ENCODE measurements around the gene MAD2L1BP. TPM values are rescaled to one million over a fixed set of nuclear protein-coding genes. Genes with fewer than 3 reads are reported as not detected.

Gene MAD2L1BP
- total RNA-seq, 3 donors from 2014 or later (not counting 1 experiment from before 2014, with no cell fraction given): 29.9 to 43.3 (median 38.3) TPM

DNA sequence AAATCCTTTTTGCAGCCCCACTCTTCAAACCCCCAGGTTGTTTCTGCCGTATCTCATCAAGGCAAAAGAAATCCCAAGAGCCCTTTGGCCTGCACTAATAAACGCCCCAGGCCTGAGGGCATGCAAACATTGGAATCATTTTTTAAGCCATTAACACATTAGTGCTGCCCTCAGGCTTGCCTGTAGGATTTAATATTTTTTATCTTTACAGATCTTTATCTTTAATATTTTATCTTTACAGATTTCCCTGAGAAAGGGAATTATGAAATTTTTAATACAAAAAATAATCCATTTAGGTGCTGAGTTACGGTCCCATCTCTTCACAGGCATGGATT, 21.3 kb upstream of the MAD2L1BP start:
- H3K4me1 Mint-ChIP-seq: peaks cover 0 to 5% of the 10 kb centered on the region in 2 donors
- no peak for ATAC-seq
- 85% methylated on average over 2 of the region's 3 CpGs for WGBS (ENCODE audit: insufficient coverage)

DNA sequence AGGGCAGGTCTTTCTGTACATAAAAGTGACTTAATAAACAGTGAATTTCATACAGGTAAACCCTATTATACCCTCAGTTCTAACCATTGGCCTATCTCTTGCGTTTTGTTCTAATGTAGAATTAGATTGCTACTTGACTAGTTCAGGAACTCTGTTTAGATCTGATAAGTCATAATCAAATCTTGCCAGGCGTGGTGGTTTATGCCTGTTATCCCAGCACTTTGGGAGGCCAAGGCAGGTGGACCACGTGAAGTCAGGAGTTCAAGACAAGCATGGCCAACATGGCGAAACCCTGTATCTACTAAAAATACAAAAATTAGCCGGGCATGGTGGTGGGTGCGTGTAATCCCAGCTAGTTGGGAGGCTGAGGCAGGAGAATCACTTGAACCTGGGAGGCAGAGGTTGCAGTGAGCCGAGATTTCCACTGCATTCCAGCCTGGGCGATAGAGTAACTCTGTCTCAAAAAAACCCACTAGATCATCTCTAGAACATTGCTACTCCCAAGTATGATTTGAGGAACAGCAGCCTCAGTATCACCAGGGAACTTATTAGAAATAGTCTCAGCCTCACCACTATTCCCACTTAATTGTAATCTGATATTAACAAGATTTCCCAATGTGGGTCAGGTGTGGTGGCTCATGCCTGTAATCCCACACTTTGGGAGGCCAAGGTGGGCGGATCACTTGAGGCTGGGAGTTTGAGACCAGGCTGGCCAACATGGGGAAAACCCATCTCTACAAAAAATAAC, 18.7 kb upstream of the MAD2L1BP start:
- WGBS (ENCODE audit: insufficient coverage): 95% methylated on average over 8 of the region's 9 CpGs
- Histone ChIP-seq H3K9me3 (ENCODE audit: control insufficient read depth, insufficient read depth, low read length) (no peaks in the 10 kb centered on the region), H3K4me3 (ENCODE audit: low read length) (no peak overlapping the region), H3K27me3 (ENCODE audit: control insufficient read depth, insufficient read depth, low read length) (no peaks in the 10 kb centered on the region), H3K27ac (ENCODE audit: low read length) (no peak overlapping the region), H3K36me3 (ENCODE audit: control insufficient read depth, insufficient read depth, low read length) (peaks cover 43% of the 10 kb centered on the region), H3K4me1 (ENCODE audit: control insufficient read depth, insufficient read depth, low read length) (no peaks in the 10 kb centered on the region)
- Mint-ChIP-seq H3K4me1 (peaks cover 0 to 5% of the 10 kb centered on the region in 2 donors), H3K4me3 (no peak overlapping the region), H3K9me3 (no peaks in the 10 kb centered on the region), H3K27me3 (ENCODE audit: low read depth in 2 of 2) (no peaks in the 10 kb centered on the region), H3K27ac (no peak overlapping the region), H3K36me3 (peaks cover 1% of the 10 kb centered on the region)
- DNase-seq: no peak
- no peak for ATAC-seq
- intact Hi-C loops (cut with micrococcal nuclease): no loop called here
- TF ChIP-seq, protein P1, sequence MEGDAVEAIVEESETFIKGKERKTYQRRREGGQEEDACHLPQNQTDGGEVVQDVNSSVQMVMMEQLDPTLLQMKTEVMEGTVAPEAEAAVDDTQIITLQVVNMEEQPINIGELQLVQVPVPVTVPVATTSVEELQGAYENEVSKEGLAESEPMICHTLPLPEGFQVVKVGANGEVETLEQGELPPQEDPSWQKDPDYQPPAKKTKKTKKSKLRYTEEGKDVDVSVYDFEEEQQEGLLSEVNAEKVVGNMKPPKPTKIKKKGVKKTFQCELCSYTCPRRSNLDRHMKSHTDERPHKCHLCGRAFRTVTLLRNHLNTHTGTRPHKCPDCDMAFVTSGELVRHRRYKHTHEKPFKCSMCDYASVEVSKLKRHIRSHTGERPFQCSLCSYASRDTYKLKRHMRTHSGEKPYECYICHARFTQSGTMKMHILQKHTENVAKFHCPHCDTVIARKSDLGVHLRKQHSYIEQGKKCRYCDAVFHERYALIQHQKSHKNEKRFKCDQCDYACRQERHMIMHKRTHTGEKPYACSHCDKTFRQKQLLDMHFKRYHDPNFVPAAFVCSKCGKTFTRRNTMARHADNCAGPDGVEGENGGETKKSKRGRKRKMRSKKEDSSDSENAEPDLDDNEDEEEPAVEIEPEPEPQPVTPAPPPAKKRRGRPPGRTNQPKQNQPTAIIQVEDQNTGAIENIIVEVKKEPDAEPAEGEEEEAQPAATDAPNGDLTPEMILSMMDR (IDR thresholded peaks at IDR 0.05): no peak

More for the DNA sequence above, 21.3 kb upstream of the MAD2L1BP start:
- Mint-ChIP-seq H3K9me3 (no peaks in the 10 kb centered on the region), H3K27me3 (ENCODE audit: low read depth in 2 of 2) (no peaks in the 10 kb centered on the region), H3K4me3 (no peak overlapping the region), H3K27ac (no peak overlapping the region), H3K36me3 (peaks cover 6% of the 10 kb centered on the region)
- no peak for DNase-seq
- Histone ChIP-seq H3K27me3 (ENCODE audit: control insufficient read depth, insufficient read depth, low read length) (no peaks in the 10 kb centered on the region), H3K4me1 (ENCODE audit: control insufficient read depth, insufficient read depth, low read length) (no peaks in the 10 kb centered on the region), H3K27ac (ENCODE audit: low read length) (no peak overlapping the region), H3K36me3 (ENCODE audit: control insufficient read depth, insufficient read depth, low read length) (peaks cover 31% of the 10 kb centered on the region), H3K9me3 (ENCODE audit: control insufficient read depth, insufficient read depth, low read length) (no peaks in the 10 kb centered on the region), H3K4me3 (ENCODE audit: low read length) (no peak overlapping the region)
- TF ChIP-seq, protein P1 (IDR thresholded peaks at IDR 0.05): no peak
- intact Hi-C loops (cut with micrococcal nuclease): no loop called here

DNA sequence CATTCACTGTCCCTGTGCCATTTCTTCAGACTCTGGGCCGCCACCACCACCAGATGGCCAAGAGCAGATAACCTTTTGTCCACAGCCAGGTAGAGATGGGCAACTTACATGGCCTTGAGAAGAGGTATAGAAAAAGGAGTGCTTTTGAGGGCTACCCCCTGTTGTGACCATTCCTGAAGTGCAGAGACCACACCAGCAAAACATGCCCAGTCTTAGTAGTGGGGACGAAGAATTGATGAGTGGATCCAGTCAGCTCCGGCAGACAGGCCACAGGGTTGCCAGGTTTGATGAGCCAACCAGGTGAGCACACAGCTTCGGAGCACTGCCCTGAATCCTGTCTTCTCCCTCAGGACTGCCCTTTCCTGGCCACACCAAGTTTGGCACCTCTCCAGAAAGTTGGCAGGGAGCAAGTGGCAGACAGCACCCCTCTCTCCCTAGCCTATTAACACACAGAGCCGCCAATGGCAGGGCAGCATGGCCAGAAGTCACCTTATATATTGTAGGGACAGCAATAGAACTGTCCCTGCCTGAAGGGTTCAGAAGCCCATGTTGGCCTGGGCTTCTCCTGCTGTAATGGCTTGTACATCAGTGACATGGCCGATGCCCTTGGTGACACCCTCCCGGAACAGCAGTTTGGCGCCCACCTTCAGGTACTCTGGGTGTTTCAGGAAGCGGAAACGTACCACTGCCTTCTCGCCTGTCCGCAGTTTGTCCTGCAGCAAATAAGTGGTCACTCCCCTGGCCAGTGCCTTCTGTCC, 14.4 kb upstream of the MAD2L1BP start:
- Mint-ChIP-seq H3K4me3 (no peak overlapping the region), H3K4me1 (peaks cover under 1 to 7% of the 10 kb centered on the region in 2 donors), H3K27me3 (ENCODE audit: low read depth in 2 of 2) (no peaks in the 10 kb centered on the region), H3K36me3 (peaks cover 7% of the 10 kb centered on the region), H3K9me3 (no peaks in the 10 kb centered on the region), H3K27ac (peak overlapping the region in 1 of 2 donors; percentile 38)
- Histone ChIP-seq H3K9me3 (ENCODE audit: control insufficient read depth, insufficient read depth, low read length) (no peaks in the 10 kb centered on the region), H3K27me3 (ENCODE audit: control insufficient read depth, insufficient read depth, low read length) (no peaks in the 10 kb centered on the region), H3K4me3 (ENCODE audit: low read length) (no peak overlapping the region), H3K36me3 (ENCODE audit: control insufficient read depth, insufficient read depth, low read length) (peaks cover 58% of the 10 kb centered on the region), H3K4me1 (ENCODE audit: control insufficient read depth, insufficient read depth, low read length) (peaks cover 4% of the 10 kb centered on the region), H3K27ac (ENCODE audit: low read length) (no peak overlapping the region)
- 97% methylated on average over 12 of the region's 12 CpGs for WGBS (ENCODE audit: insufficient coverage)
- DNase-seq (no peak), ATAC-seq (no peak)
- TF ChIP-seq, protein P1 (IDR thresholded peaks at IDR 0.05): no peak
- intact Hi-C loops (cut with micrococcal nuclease): no loop called here
